Brain microvascular endothelial cell (primary cell): Measurements from ENCODE around the gene PER1.
"Not testable (repeated sequence)": the region's sequence is repeated elsewhere in the genome, so short reads cannot be mapped to it uniquely, and the experiment has no call there.

ENCODE experiments used
- DNase-seq: peaks from one replicate; pipeline ENCODE4 v3.0.0-alpha.2; 2020
- H3K27ac ChIP-seq: fragments of 250-450 bp; sonication (Bioruptor Pico); 2 replicates; pipeline ENCODE4 v1.5.1; 2020; ENCODE audit warnings: mild to moderate bottlenecking, moderate library complexity
- H3K27me3 ChIP-seq: fragments of 250-450 bp; sonication (Bioruptor Pico); replicated peaks from 2 replicates; pipeline ENCODE4 v1.5.1; 2020; ENCODE audit warnings: mild to moderate bottlenecking
- H3K36me3 ChIP-seq: fragments of 250-450 bp; sonication (Bioruptor Pico); replicated peaks from 2 replicates; pipeline ENCODE4 v1.5.1; 2020; ENCODE audit warnings: mild to moderate bottlenecking
- H3K4me3 ChIP-seq: 2 replicates; pipeline ENCODE4 v1.5.1; 2011; ENCODE audit warnings: low read depth, mild to moderate bottlenecking, control low read depth, low read length, moderate library complexity
- CTCF ChIP-seq: IDR thresholded peaks from 2 replicates; pipeline ENCODE4 v1.5.1; 2011; ENCODE audit warnings: low read depth, mild to moderate bottlenecking, moderate library complexity, low read length, control low read depth, inconsistent platforms; ENCODE audit errors: missing control alignments
- in situ Hi-C: cut with HindIII; loops from 2 replicates; pipeline ENCODE4 v1.10.0; 2017; ENCODE audit warnings: low sequenced_read_pairs, low pct_ligation_motif_present

PER1 gene

DNA sequence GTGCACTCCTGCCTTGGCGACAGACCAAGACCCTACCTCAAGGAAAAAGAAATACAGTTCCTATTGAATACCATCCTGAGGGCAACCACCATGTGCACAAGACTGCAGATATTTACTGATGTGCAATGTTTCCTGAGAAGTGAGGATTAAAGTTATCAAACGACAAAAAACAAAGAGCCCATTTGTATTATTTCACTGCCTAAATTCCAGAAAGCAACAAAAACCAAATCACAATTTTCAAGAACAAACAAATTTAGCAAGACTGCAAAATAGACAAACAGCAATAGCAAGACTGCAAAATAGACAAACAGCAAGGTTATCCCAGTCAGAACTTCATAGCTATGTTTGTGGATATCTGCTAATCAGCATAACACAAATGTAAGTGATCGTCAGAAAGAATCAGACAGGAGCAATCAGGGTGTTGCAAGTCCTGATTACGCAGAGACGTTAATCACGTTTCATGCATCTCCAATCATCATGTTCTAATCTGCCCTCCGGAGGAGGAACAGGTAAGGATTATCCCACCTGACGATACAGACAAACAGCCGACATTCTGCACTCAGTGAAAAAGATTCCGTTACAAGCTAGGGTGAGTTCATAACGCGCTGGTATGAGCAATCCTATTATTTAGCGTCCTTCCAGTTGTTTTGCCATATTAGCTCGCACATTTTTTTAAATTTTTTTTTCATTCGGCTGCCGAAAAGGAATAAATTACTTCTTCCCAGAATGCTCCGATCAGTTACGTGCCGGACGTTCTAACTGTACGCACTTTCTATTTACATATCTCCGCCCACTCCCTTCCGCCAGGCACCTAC lies 21.1 kb upstream of the PER1 start:
- Histone ChIP-seq H3K27ac (peak overlapping the region; percentile 99), H3K36me3 (no peaks in the 10 kb centered on the region), H3K27me3 (no peaks in the 10 kb centered on the region), H3K4me3 (peak overlapping the region; percentile 44)
- no peak for TF ChIP-seq CTCF
- peak; percentile 96 for DNase-seq
- in situ Hi-C loops = no loop called here

DNA sequence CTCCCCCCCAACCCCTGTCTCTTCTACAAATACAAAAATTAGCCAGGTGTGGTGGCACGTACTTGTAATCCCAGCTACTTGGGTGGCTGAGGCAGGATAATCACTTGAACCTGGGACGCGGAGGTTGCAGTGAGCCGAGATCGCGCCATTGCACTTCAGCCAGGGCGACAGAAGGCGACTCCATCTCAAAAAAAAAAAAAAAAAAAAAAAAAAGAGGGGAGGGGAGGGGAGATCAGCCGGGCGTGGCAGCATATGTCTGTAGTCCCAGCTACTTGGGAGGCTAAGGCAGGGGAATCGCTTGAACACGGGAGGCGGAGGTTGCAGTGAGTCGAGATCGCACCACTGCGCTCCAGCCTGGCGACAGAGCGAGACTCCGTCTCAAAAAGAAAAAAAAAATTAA lies 18.0 kb upstream of the PER1 start:
- DNase-seq, H3K27me3 ChIP-seq, in situ Hi-C loops, H3K27ac ChIP-seq, H3K36me3 ChIP-seq, H3K4me3 ChIP-seq: not testable (repeated sequence)

DNA sequence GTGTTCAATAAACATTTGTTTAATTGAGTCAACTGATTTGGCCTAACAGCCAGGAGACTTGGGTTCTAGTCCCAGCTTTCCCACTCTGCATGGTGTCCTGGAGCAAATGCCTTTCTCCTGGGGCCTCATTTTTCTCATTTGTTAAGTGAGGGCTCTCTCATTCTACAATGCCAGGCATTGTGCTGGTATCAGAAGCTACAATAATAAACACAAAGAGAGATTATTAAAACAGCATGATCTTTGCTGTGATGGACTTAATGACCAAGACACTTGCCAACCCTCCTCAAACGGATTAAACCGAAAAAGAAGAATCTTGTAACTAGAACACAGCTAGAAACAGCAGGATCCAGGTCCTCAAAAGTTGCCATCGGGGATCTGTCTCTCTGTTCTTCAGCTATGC lies 15.3 kb upstream of the PER1 start:
- H3K36me3 ChIP-seq = no peaks in the 10 kb centered on the region
- in situ Hi-C loops = no loop called here
- no peak overlapping the region for H3K4me3 ChIP-seq
- no peak for DNase-seq
- no peaks in the 10 kb centered on the region for H3K27me3 ChIP-seq
- H3K27ac ChIP-seq = no peak overlapping the region
- no peak for TF ChIP-seq CTCF

GRCh38 chr17:8166731-8167130 lies 14.5 kb upstream of the PER1 start:
- in situ Hi-C loops = no loop called here
- no peak for DNase-seq
- Histone ChIP-seq H3K36me3 (no peaks in the 10 kb centered on the region), H3K27me3 (no peaks in the 10 kb centered on the region), H3K27ac (no peak overlapping the region), H3K4me3 (no peak overlapping the region)
- no peak for TF ChIP-seq CTCF

- no peaks in the 10 kb centered on the region for H3K27me3 ChIP-seq
- in situ Hi-C loops = no loop called here
- no peak for TF ChIP-seq CTCF
- H3K4me3 ChIP-seq = no peak overlapping the region
- H3K27ac ChIP-seq = no peak overlapping the region
- DNase-seq = no peak
- H3K36me3 ChIP-seq = peaks cover 8% of the 10 kb centered on the region
Observed at GRCh38 chr17:8164815-8165131, 12.6 kb upstream of the PER1 start.

- TF ChIP-seq CTCF = no peak
- in situ Hi-C loops = no loop called here
- no peak for DNase-seq
- no peak overlapping the region for H3K27ac ChIP-seq
- H3K36me3 ChIP-seq = peaks cover 14% of the 10 kb centered on the region
- no peak overlapping the region for H3K4me3 ChIP-seq
- no peaks in the 10 kb centered on the region for H3K27me3 ChIP-seq
Observed at GRCh38 chr17:8163978-8164814, 12.0 kb upstream of the PER1 start.
